HL-60 (cell line): ENCODE data around the gene ZRANB2.

ENCODE experiments used
- CTCF ChIP-seq: IDR thresholded peaks from one replicate; pipeline ENCODE4 v1.5.1; 2011; ENCODE audit warnings: low read length, control low read depth, inconsistent platforms; ENCODE audit not compliant: insufficient read depth
- GABPA ChIP-seq: IDR thresholded peaks from 2 replicates; pipeline ENCODE4 v1.6.1; 2012; ENCODE audit warnings: low read depth
- POLR2AphosphoS5 ChIP-seq: IDR thresholded peaks from 2 replicates; pipeline ENCODE4 v1.6.1; 2012; ENCODE audit warnings: low read depth
- REST ChIP-seq: IDR thresholded peaks from 2 replicates; pipeline ENCODE4 v1.6.1; 2012; ENCODE audit warnings: low read depth; ENCODE audit not compliant: insufficient replicate concordance

DNA sequence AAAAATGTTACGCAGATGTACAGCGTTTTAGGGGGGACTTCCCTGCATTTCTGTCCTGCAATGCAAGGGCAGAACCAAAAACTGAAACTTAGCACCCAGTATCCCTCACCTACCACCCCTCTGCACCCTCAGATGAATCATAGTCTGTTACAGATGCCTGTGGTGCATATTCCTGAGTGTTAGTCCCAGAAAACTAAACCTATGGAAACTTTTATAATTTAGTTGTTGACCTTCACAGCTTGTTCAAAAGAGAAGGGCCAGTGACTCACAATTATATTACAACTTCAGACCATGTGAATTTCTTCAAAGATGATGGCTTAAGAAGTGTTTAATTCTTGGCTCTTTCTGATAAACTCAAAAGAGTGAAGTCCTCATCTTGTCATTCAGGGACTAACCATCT, 39.0 kb downstream of the ZRANB2 start:
- TF ChIP-seq CTCF = no peak
- no peak for TF ChIP-seq GABPA
- no peak for TF ChIP-seq REST
- TF ChIP-seq POLR2AphosphoS5 = no peak
